Endothelial cell of umbilical vein (primary cell): ENCODE results near the gene KCNJ4. TPM values are rescaled to one million over a fixed set of nuclear protein-coding genes. Genes with fewer than 3 reads are reported as not detected.

Source experiments
- BruUV-seq: library from RNA; stranded (reverse); fragments of 400-500 nt; replicated peaks from 2 replicates; lab custom pipeline; 2021; lab: Mats Ljungman, UMichigan
- CTCF ChIA-PET: fragments of 300-600, 350-600 bp; sonication (Branson Sonifier 250); formaldehyde crosslinking; loops from one replicate; lab custom pipeline; 2021; ENCODE audit warnings: antibody characterized with exemption, inconsistent platforms; lab: Charles Lee
- POLR2A ChIA-PET: fragments of 300-600, 350-600 bp; sonication (Branson Sonifier 250); formaldehyde crosslinking; loops from one replicate; lab custom pipeline; 2021; ENCODE audit warnings: antibody characterized with exemption, inconsistent platforms; lab: Charles Lee
- DNase-seq: peaks from one replicate; pipeline ENCODE4 v3.0.0-alpha.2; 2011; ENCODE audit warnings: low read depth, low spot score
- FAIRE-seq: peaks from 2 replicates; lab custom pipeline; 2011; peaks lifted over from hg19 to GRCh38; lab: Jason Lieb, UNC
- H2AFZ ChIP-seq: 2 replicates; pipeline ENCODE4 v1.6.0; 2012; ENCODE audit warnings: low read depth, low read length, control low read depth, inconsistent platforms
- H3K27ac ChIP-seq: 2 replicates; pipeline ENCODE4 v1.5.1; 2011; ENCODE audit warnings: low read depth, mild to moderate bottlenecking, control low read depth, low read length, moderate library complexity; ENCODE audit not compliant: insufficient read depth
- H3K27me3 ChIP-seq, 2 experiments: 2 replicates each; pipeline versions ENCODE4 v1.6.0 to v1.6.1; 2011; ENCODE audit warnings: low read length in 2 of 2, mixed read lengths in 1 of 2; ENCODE audit not compliant: control insufficient read depth in 2 of 2, insufficient read depth in 2 of 2
- H3K36me3 ChIP-seq, 2 experiments: 2 replicates in 1 of 2; 3 replicates in 1 of 2; pipeline ENCODE4 v1.5.1; 2011; ENCODE audit warnings: low read length in 2 of 2, mild to moderate bottlenecking in 1 of 2, moderate library complexity in 1 of 2; ENCODE audit not compliant: control insufficient read depth in 2 of 2, insufficient read depth in 2 of 2; ENCODE audit errors: extremely low read depth in 1 of 2
- H3K4me1 ChIP-seq: 3 replicates; pipeline ENCODE4 v1.5.1; 2011; ENCODE audit warnings: mild to moderate bottlenecking, low read length; ENCODE audit not compliant: control insufficient read depth, insufficient read depth; ENCODE audit errors: extremely low read depth
- H3K4me2 ChIP-seq: 2 replicates; pipeline ENCODE4 v1.6.1; 2011; ENCODE audit warnings: low read length, control low read depth, mixed read lengths; ENCODE audit not compliant: insufficient read depth
- H3K4me3 ChIP-seq, 3 experiments: fragments of 200-600 bp in 1 of 3; sonication (generic), shearing (Covaris generic) in 1 of 3; replicated peaks in 1 of 3; 2 replicates each; pipeline ENCODE4 v1.5.1; 2011 to 2016; ENCODE audit warnings: control low read depth in 3 of 3, low read length in 3 of 3, mild to moderate bottlenecking in 2 of 3, inconsistent platforms in 1 of 3, low read depth in 1 of 3, moderate library complexity in 1 of 3; ENCODE audit not compliant: insufficient read depth in 1 of 3
- H3K79me2 ChIP-seq: 2 replicates; pipeline ENCODE4 v1.6.0; 2012; ENCODE audit warnings: low read length, inconsistent platforms; ENCODE audit not compliant: control insufficient read depth, insufficient read depth
- H3K9ac ChIP-seq: replicated peaks from 2 replicates; pipeline ENCODE3; 2011; ENCODE audit warnings: low read length, control low read depth; ENCODE audit not compliant: insufficient read depth; ENCODE audit errors: extremely low read depth
- H3K9me1 ChIP-seq: replicated peaks from 3 replicates; pipeline ENCODE4 v1.6.0; 2011; ENCODE audit warnings: mild to moderate bottlenecking, low read length; ENCODE audit not compliant: control insufficient read depth, insufficient read depth; ENCODE audit errors: extremely low read depth
- H3K9me3 ChIP-seq: replicated peaks from 2 replicates; pipeline ENCODE4 v1.5.1; 2012; ENCODE audit warnings: low read length, inconsistent platforms; ENCODE audit not compliant: control insufficient read depth, insufficient read depth
- H4K20me1 ChIP-seq: replicated peaks from 2 replicates; pipeline ENCODE3; 2011; ENCODE audit warnings: mild to moderate bottlenecking, low read length; ENCODE audit not compliant: control insufficient read depth, insufficient read depth; ENCODE audit errors: extremely low read depth
- CTCF ChIP-seq, 2 donors: IDR thresholded peaks; 1 replicate in 1 of 2; 2 replicates in 1 of 2; pipeline ENCODE4 v1.5.1; 2011; ENCODE audit warnings: low read length in 2 of 2, mild to moderate bottlenecking in 2 of 2, moderate library complexity in 2 of 2, control low read depth in 1 of 2, inconsistent platforms in 1 of 2, low read depth in 1 of 2; ENCODE audit not compliant: insufficient read depth in 1 of 2; ENCODE audit errors: extremely low read depth in 1 of 2
- EZH2 ChIP-seq: IDR thresholded peaks from 2 replicates; pipeline ENCODE4 v1.6.1; 2012; ENCODE audit warnings: borderline replicate concordance, low read depth, mild to moderate bottlenecking, moderate library complexity, low read length, inconsistent platforms; ENCODE audit not compliant: severe bottlenecking
- FOS ChIP-seq: IDR thresholded peaks from 2 replicates; pipeline ENCODE4 v1.6.1; 2011; ENCODE audit warnings: mild to moderate bottlenecking, low read length, moderate library complexity, borderline replicate concordance; ENCODE audit not compliant: insufficient read depth
- GATA2 ChIP-seq: IDR thresholded peaks from 2 replicates; pipeline ENCODE4 v1.7.0; 2011; ENCODE audit warnings: low read depth, mild to moderate bottlenecking, moderate library complexity, mixed read lengths, low read length; ENCODE audit not compliant: insufficient read length, insufficient read depth
- JUN ChIP-seq: IDR thresholded peaks from 2 replicates; pipeline ENCODE4 v1.6.1; 2011; ENCODE audit warnings: borderline replicate concordance, low read depth; ENCODE audit not compliant: insufficient read length, insufficient read depth
- MAX ChIP-seq: IDR thresholded peaks from 2 replicates; pipeline ENCODE4 v1.6.1; 2011; ENCODE audit not compliant: insufficient read depth, insufficient read length
- MYC ChIP-seq: IDR thresholded peaks from one replicate; pipeline ENCODE4 v1.6.1; 2011; ENCODE audit warnings: mild to moderate bottlenecking, low read depth, low read length
- POLR2A ChIP-seq: IDR thresholded peaks from 2 replicates; pipeline ENCODE4 v1.6.1; 2012; ENCODE audit warnings: low read depth, mild to moderate bottlenecking, control low read depth, low read length
- POLR2AphosphoS5 ChIP-seq: IDR thresholded peaks from 2 replicates; pipeline ENCODE4 v1.6.1; 2012; ENCODE audit warnings: low read depth, mild to moderate bottlenecking, control low read depth, low read length, moderate library complexity; ENCODE audit not compliant: insufficient read depth
- dilution Hi-C: fragments of 300-500 bp; cut with MboI; formaldehyde crosslinking; loops from one replicate; pipeline ENCODE4 v1.15.0; 2019; ENCODE audit warnings: low sequenced_read_pairs; ENCODE audit not compliant: extremely low pct_ligation_motif_present
- intact Hi-C: fragments of 100-400 bp; cut with micrococcal nuclease; formaldehyde crosslinking; loops from one replicate; pipeline ENCODE4 v1.10.0; 2022
- polyA plus RNA-seq, 4 experiments: library from polyadenylated mRNA; depleted of rRNA in 3 of 4; stranded (reverse) in 3 of 4; unstranded in 1 of 4; fragments of >200 nt; gene quantifications; 2 replicates each; pipeline versions ENCODE4 v1.2.1 to v1.2.3, GENCODE V29; 2011 to 2012; ENCODE audit warnings: missing spikeins in 1 of 4
- total RNA-seq: library from RNA; stranded (reverse); gene quantifications from 2 replicates; pipeline ENCODE4 v1.2.3, GENCODE V29; 2021

Gene KCNJ4
- total and polyA plus RNA-seq, 2 donors (not counting 3 experiments of a cell fraction or from before 2014, with no cell fraction given) = not detected

- H2AFZ ChIP-seq = no peak overlapping the region
- no peak for DNase-seq
- peaks cover 54 to 79% of the 10 kb centered on the region in 2 experiments for H3K36me3 ChIP-seq
- H3K27me3 ChIP-seq = no peaks in the 10 kb centered on the region
- ChIA-PET POLR2A (interaction anchor here (0.5 to 1.3 kb wide), 2 partner anchors 81 to 92 kb away, joined by 3 read pairs; no protein-coding TSS in a partner anchor), CTCF (interaction anchor here (1.8 kb wide), 1 partner anchor 12 kb away, joined by 8 read pairs; no protein-coding TSS in a partner anchor)
- H3K4me1 ChIP-seq = peaks cover 2% of the 10 kb centered on the region
- no TSS peak for BruUV-seq
- no peak overlapping the region for H3K27ac ChIP-seq
- peaks cover 10% of the 10 kb centered on the region for H4K20me1 ChIP-seq
- H3K9me1 ChIP-seq = no peaks in the 10 kb centered on the region
- no peak overlapping the region for H3K4me3 ChIP-seq
- dilution Hi-C loops = no loop called here
- H3K79me2 ChIP-seq = peaks cover 45% of the 10 kb centered on the region
- no peak for FAIRE-seq
- H3K9me3 ChIP-seq = no peaks in the 10 kb centered on the region
- intact Hi-C loops = no loop called here
- H3K4me2 ChIP-seq = no peak overlapping the region
- TF ChIP-seq POLR2AphosphoS5 (no peak), EZH2 (no peak), CTCF (IDR thresholded peaks at IDR 0.05; ENCODE audit: extremely low read depth in 1 of 2, insufficient read depth in 1 of 2, low read depth in 1 of 2, low read length in 2 of 2) (no peak), MYC (no peak), GATA2 (no peak), MAX (no peak), POLR2A (no peak), JUN (no peak), FOS (no peak)
- H3K9ac ChIP-seq = no peak overlapping the region
These were observed 34.7 kb upstream of the KCNJ4 start for GRCh38 chr22:38489561-38490145.
